NK-92 (cell line): ENCODE measurements around the gene ZNF581.
A peak's percentile ranks its signal among the peaks of the same experiment; 100 is the strongest.

ENCODE experiments used
- DNase-seq: peaks from one replicate; lab custom pipeline; 2025; ENCODE audit not compliant: unreplicated experiment; lab: John Stamatoyannopoulos, UW

Gene ZNF581

DNA sequence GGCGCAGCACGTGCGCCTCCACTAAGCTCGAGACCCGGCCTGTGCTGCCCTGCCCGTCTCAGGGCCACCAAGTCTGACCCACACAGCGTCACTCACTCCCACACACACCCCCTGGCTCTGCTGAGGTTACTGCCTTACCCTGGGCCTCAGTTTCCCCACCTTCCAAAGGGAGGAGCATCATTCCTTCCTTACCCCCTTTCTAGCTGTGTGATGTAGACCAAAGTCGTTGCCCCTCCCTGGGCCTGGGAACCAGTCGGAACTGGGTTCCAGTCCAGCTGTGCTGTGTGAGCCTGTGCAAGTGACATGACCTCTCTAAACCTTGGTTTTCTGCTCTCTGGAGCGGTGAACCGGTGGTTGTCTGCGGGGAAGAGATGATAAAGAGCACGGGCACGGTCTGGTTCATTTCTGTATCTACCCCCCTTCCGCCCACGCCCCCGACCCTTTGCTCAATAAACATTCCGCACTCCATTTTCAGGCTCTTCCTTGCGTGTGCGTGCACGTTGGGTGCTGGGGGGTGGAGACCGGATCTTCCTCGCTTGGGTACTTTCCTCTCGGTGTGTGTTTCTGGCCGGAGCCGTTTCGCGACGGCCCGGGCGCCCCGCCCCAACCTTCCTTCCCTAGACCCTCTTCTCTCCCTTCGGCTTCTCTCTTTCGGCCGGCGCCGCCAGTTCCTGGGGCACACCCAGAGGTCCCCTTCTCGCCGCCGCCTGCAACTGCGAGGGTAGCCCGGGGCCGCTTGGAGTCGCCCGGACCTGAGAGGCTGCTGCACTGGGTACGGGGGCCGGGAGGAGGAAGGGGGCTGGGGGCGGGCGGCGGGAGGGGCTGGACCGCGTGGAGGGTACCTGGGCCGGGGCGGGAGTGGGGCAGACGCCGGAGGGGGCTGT lies at the start of gene ZNF581:
Gene ZNF581, plus strand, starts transcription at position 647 of the 884 bp plus-strand sequence. CDS start 923 bp downstream, outside the sequence.
- no peak for DNase-seq

- no peak for DNase-seq
These were observed 48.4 kb upstream of the ZNF581 start for GRCh38 chr19:55594996-55595545.

DNA sequence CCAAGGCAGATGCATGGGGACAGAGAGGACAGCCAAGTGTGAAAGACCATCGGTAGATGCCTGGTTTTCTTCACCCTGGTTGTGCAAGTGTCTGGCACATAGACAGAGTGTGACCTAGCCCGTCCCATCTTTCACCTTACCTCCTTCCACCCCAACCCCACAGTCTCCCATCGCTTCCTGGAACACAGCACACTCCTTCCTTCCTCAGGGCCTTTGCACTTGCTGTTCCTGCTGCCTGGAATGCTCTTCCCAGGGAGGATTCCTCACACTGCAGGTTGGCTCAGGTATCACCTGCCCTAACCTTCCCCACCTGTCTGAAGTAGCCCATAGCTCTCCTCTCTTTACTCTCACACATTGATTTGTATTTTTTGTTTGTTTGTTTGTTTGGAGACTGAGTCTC lies 47.1 kb upstream of the ZNF581 start:
- no peak for DNase-seq

DNA sequence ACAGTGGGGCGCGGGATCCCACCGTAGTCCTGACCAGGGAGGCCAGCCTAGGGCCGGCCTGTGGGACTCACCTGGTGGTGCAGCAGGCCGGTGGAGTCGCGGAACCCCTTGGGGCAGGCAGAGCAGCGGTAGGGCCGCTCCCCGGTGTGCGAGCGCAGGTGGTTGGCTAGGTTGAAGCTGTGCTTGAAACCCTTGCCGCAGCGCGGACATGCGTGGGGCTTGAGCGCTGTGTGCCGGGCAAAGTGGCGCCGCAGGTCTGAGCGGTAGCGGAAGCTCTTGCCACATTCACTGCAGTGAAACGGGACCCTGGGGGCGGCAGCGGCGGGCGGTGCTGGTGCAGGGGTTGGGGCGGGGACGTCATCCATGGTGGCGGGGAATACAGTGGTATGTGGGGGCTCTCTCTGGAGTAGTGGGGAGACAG lies 45.9 kb upstream of the ZNF581 start:
- no peak for DNase-seq

GRCh38 chr19:55598034-55598433 lies 45.4 kb upstream of the ZNF581 start:
- no peak for DNase-seq

DNA sequence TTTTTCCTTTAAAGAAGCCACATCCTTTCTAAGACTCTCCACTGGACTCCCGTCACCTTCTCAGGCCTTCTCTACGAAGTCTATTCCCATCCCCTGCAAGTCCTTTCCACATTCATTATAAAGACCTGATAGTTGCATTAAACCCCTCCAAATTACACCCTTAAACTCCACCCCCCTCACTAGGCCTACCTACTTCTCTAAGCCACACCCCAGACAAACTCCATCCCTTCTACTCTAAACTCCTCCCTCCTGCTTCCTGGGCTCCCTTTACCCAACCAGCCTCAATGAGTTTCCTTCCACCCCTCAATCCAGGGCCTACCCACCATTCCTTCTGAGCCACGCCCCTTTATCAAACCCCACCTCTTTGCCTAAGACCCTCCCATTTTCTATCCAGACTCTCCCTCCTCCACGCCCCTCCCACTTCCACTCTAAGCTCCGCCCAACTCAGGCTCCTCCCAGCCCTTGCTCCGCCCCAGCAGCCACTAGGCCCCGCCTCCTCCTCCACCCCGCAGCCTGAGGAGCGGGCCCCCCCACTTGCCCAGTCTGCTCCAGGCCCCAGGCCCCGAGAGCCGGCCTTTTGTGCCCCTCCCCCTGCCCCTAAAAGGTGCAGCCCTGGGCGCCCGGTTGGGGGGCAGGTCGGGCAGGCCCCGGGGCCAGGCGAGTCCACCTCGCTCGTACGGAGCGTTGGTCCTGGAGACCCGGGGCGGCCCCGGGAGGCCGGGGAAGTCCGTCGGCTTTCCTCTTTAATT lies 44.6 kb upstream of the ZNF581 start:
- peak; percentile 58 for DNase-seq

- peak; percentile 82 for DNase-seq
These were observed 44.0 kb upstream of the ZNF581 start, which contains the start of gene FIZ1 for GRCh38 chr19:55599468-55599841. FIZ1 (minus strand) TSS chr19:55599517; CDS start chr19:55597865, 1,652 bp downstream.

DNA sequence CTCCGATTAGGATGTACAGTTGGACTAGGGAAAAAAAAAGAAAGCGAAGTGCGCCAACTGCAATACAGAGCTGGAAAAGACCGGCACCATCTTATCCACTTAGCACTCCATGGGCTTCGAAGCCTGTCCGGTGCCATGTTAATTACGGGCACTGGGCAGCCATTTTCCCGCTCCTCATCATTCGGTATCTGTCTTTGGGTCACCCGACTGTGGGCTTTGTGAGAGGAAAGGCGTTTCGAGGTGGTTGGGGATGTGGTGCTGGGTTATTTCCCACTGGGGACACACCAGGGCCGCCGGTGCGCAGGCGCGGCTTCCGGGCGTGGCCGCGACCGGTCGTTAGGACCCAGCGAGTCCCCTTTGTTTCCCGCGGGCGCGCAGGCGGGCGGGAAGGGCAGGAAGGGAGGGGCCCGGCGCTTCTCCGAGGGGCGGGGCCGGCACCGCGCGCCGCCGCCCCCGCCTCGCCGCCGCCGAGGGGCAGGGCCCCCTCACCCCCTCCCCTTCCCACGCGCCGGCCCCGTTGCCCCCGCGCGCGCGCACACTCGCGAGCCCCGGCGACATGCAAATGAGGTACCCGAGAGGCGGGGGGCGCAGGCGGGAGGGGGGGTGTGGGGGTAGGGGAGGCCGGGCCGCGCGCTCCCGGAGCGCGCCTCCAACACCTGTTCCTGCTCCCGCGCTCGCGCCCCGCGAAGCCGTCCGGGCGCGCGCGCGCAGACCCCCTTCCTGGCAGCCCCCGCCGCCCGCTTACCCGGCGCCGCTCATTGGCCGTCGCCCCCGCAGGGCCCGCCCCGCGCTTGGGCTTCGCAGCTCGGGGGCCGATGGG lies 43.4 kb upstream of the ZNF581 start, which contains the start of gene ZNF524:
Gene ZNF524, plus strand, starts transcription at position 447 of the 820 bp plus-strand sequence. CDS start 1,825 bp downstream, outside the sequence.
- DNase-seq = peak; percentile 42

DNA sequence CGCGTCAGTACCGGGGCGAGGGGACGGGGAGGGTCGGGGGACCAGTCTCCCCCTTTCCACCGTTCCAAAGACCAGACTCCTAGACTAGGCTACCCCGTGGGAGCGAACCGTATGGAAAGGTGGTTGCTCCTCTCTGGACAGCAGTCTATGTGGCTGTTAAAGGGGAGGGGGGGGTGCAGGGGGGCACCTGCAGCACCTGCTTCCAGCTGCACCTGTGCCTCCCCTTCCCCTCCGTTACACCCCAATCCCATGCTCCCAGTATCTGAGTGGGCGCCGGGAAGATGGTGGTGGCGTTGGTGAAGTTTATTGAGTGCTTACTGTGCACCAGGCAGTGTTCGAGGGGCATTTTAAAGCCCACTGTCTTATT lies 42.8 kb upstream of the ZNF581 start:
- DNase-seq = no peak

DNA sequence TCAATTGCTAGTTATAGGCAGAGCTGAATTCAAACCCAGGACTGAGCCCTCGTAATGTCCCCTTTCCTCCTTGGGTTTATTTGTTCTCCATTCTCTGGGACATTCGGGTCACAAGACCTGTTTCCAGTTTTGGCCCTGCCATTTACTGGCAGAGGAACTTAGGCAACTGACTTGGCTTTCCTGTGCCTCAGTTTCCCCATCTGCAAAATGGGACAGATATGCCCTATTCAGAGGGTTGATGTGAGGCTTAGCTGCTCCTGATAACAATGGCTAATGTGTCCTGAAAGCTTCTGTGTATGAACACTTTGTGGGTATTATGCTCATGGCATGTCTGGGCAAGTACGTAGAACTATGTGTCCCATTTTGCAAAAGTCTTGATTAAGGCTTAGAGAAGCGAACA lies 42.4 kb upstream of the ZNF581 start:
- DNase-seq = no peak

DNA sequence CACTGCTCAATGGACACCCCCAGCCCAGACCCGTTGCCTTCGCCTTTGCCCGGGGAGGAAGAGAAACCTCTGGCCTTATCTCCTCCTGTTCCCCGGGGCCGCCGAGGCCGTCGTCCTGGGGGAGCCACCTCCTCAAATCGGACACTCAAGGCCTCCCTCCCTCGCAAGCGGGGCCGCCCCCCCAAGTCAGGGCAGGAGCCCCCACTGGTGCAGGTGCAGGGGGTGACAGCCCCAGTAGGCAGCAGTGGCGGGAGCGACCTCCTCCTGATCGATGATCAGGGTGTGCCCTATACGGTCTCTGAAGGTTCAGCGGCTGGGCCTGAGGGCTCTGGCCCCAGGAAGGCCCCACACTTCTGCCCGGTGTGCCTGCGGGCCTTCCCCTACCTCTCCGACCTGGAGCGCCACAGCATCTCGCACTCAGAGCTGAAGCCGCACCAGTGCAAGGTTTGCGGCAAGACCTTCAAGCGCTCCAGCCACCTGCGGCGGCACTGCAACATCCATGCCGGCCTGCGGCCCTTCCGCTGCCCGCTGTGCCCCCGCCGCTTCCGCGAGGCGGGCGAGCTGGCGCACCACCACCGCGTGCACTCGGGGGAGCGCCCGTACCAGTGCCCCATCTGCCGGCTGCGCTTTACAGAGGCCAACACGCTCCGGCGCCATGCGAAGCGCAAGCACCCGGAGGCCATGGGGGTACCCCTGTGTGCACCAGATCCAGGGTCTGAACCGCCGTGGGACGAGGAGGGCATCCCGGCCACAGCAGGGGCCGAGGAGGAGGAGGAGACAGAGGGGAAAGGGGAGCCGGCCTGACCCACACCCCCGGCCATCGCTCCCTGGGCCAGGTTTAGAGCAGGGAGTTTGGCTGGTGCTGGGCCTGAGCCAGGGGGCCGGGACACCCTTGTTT lies 41.1 kb upstream of the ZNF581 start:
- no peak for DNase-seq

DNA sequence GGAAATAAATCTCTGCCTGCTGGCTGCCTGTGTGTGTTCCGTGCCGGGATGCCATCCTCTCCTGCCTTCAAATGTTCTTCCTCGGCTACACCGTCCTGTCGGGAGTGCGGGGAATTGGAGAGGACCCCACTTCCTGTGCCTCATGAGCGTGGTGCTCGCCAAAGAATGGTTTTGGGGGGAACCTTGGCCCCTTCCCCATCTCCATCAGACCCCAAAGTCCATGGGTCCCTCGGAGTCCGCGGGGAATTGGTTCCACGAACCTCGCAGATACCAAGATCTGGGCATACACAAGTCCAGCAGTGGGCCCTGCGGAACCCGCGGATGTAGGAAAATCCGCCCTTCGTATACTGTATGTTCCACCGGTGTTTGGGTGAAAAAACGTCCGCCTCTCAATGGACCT lies 40.3 kb upstream of the ZNF581 start:
- no peak for DNase-seq

- DNase-seq = no peak
These were observed 39.7 kb upstream of the ZNF581 start for GRCh38 chr19:55603581-55604292.

DNA sequence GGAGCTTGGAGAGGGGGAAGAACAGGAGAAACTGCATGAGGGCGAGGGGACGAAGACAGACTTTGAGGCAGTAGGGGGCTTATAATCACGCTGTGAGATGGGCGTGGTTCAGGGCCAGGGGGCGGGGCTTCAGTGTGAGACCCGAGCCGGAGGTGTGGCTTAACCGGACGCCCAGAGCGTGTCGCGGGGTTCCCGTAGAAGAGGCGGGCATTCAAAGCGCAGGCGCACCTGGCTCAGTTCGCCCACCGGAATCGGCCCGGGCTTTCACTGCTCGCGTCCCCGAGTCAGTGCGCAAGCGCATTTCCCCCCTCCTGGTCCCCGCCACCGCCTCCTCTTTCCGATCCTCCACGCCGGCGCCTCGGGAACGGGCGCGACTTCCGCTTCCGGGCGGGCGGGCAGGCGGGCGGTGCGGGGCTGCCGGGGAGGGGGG lies 38.2 kb upstream of the ZNF581 start:
- DNase-seq = peak; percentile 85

DNA sequence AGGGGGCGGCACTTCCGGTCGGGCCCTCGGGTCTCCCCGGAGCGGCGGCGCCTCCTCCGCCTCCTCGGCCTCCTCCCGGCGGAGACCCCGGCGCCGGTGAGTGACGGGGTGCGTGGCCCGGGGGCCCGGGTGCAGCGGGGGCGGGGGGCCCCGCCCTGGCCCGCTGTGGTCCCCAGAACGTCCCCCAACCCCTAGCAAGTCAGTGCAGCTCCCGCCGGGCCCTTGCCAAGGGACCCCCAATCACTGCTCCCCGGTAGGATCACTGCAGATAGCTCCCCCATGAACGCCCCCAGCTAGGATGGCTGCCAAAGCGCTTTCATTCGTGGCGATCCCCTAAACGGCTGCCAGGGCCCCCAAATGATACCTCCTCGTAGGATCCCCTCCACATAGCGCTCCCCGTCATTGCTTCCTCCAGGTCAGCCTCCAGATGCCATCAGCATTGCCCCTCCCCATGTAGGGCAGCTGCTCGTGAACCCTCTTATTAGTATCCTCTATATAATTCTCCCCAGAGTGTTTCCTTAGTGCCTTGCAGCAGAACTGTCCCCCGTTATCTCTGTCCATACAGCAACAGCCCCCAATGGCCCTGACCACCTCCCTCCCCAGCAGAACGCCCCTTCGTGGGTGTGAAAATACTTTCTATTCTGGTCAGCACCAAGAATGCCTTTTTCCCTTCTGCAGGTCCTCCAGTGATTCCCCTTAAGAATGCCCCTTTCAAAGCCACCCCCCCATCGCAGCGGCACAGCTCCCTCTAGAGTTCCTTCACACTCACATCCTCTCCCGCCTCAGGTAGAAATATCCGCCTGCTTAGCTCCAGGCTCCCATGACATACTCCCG lies 37.6 kb upstream of the ZNF581 start, which contains the start of gene ZNF865:
Gene ZNF865, plus strand, starts transcription at position 11 of the 834 bp plus-strand sequence. CDS start 7,972 bp downstream, outside the sequence.
- no peak for DNase-seq

DNA sequence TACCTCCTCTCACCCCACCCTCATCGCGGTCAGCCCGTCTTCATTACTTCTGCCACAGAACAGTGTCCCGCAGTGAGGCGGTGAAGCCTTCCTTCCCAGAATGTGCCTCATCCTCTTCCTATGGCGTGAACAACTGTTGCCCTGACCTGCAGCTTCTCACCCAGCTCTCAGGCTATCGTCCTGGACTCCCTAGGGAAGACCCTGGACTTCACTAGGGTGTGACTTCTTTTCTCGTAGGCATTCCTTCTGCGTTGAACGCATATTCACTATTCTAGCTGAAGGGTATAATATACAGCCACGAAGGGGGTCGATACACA lies 37.0 kb upstream of the ZNF581 start:
- no peak for DNase-seq

GRCh38 chr19:55606817-55607216 lies 36.6 kb upstream of the ZNF581 start:
- no peak for DNase-seq

DNA sequence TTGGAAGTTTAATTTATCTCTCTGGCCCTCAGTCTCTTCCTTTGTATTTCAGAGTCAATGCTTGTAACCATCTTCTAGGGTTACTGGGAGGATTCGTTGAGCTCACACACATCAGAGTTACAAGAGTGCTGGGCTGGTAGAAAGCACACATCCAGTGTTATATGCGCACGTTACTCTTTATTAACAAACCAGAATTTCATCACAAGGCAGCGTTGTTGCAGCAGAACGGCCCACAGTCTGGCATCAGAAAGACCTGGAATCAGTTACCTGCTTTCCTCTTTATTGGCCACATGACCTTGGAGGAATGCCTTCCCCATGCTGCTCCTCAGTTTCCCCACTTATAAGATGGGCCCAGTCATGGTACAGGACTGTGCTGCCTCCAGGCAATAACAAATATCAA lies 34.1 kb upstream of the ZNF581 start:
- DNase-seq = no peak
